OCI-LY7 (cell line): ENCODE measurements around the gene SLIT3. TPM values are rescaled to one million over a fixed set of nuclear protein-coding genes. Genes with fewer than 3 reads are reported as not detected.

Experiments
- BruUV-seq: library from RNA; stranded (reverse); fragments of 400-500 nt; replicated peaks from 2 replicates; lab custom pipeline; 2021; lab: Mats Ljungman, UMichigan
- CTCF ChIA-PET: fragments of 300-600 bp; sonication (Branson Sonifier 250); formaldehyde crosslinking; loops from one replicate; lab custom pipeline; 2022; ENCODE audit warnings: antibody characterized with exemption; ENCODE audit not compliant: unreplicated experiment; lab: Charles Lee
- POLR2A ChIA-PET: fragments of 300-600 bp; sonication (Branson Sonifier 250); formaldehyde crosslinking; loops from one replicate; lab custom pipeline; 2022; ENCODE audit warnings: antibody characterized with exemption; lab: Charles Lee
- DNase-seq: peaks from one replicate; pipeline ENCODE4 v3.0.0-alpha.2; 2015; ENCODE audit warnings: low spot score
- H2AFZ ChIP-seq: fragments of 200-600 bp; sonication (generic), shearing (Covaris generic); 2 replicates; pipeline ENCODE4 v1.6.1; 2014; ENCODE audit warnings: mild to moderate bottlenecking, antibody characterized with exemption, low read length, moderate library complexity
- H3K27ac ChIP-seq: fragments of 200-600 bp; sonication (generic); 2 replicates; pipeline ENCODE4 v1.5.1; 2014; ENCODE audit warnings: mixed run types, low read depth, mild to moderate bottlenecking, moderate library complexity, low read length, inconsistent platforms; ENCODE audit not compliant: poor library complexity, severe bottlenecking
- H3K36me3 ChIP-seq: fragments of 200-600 bp; sonication (generic); 2 replicates; pipeline ENCODE4 v1.6.1; 2014; ENCODE audit warnings: mild to moderate bottlenecking, antibody characterized with exemption, low read length, moderate library complexity, mixed read lengths; ENCODE audit not compliant: insufficient read depth
- H3K4me1 ChIP-seq: fragments of 200-600 bp; sonication (generic); 2 replicates; pipeline ENCODE4 v1.5.1; 2014; ENCODE audit warnings: mild to moderate bottlenecking, low read length; ENCODE audit not compliant: insufficient read depth, poor library complexity, severe bottlenecking
- H3K4me2 ChIP-seq: fragments of 200-600 bp; sonication (generic); 2 replicates; pipeline ENCODE4 v1.6.1; 2014; ENCODE audit warnings: mild to moderate bottlenecking, low read length
- H3K4me3 ChIP-seq: fragments of 200-600 bp; sonication (generic); 2 replicates; pipeline ENCODE4 v1.5.1; 2014; ENCODE audit warnings: mild to moderate bottlenecking, low read depth, low read length; ENCODE audit not compliant: poor library complexity, severe bottlenecking
- H3K79me2 ChIP-seq: fragments of 200-600 bp; sonication (generic); 2 replicates; pipeline ENCODE4 v1.6.1; 2016; ENCODE audit warnings: low read depth, mild to moderate bottlenecking, low read length, moderate library complexity, mixed read lengths; ENCODE audit not compliant: insufficient read depth
- H3K9me2 ChIP-seq: fragments of 200-600 bp; sonication (generic); 2 replicates; pipeline ENCODE4 v1.6.1; 2016; ENCODE audit warnings: mild to moderate bottlenecking, low read length, mixed read lengths; ENCODE audit not compliant: insufficient read depth
- H3K9me3 ChIP-seq: fragments of 200-600 bp; sonication (generic); 2 replicates; pipeline ENCODE4 v1.6.1; 2014; ENCODE audit warnings: mild to moderate bottlenecking, mixed run types, low read length, mixed read lengths
- H4K20me1 ChIP-seq: fragments of 200-600 bp; sonication (generic); 2 replicates; pipeline ENCODE4 v1.6.1; 2014; ENCODE audit warnings: mild to moderate bottlenecking, antibody characterized with exemption, low read length, moderate library complexity, mixed read lengths; ENCODE audit not compliant: insufficient read depth
- CTCF ChIP-seq: fragments of 200-600 bp; sonication (generic); conservative IDR thresholded peaks from 2 replicates; pipeline ENCODE4 v1.5.1; 2014; ENCODE audit warnings: mild to moderate bottlenecking, antibody characterized with exemption, low read length, moderate library complexity, mixed read lengths
- EZH2phosphoT487 ChIP-seq: fragments of 200-600 bp; sonication (generic); IDR thresholded peaks from 2 replicates; pipeline ENCODE4 v1.6.1; 2018; ENCODE audit warnings: low read depth, borderline replicate concordance, mild to moderate bottlenecking, mixed run types, antibody characterized with exemption, low read length, moderate library complexity, mixed read lengths
- intact Hi-C: fragments of 100-400 bp; cut with micrococcal nuclease; formaldehyde crosslinking; loops from one replicate; pipeline ENCODE4 v1.10.0; 2022; ENCODE audit not compliant: unreplicated experiment
- total RNA-seq, 2 experiments: library from RNA; depleted of rRNA in 1 of 2; stranded (reverse); fragments of >200 nt in 1 of 2; shearing (Covaris generic) in 1 of 2; gene quantifications; 2 replicates each; pipeline ENCODE4 v1.2.3, GENCODE V29; 2014 to 2022

The SLIT3 gene
- total RNA-seq, 2 experiments from 2014 or later: not detected

- H3K27ac ChIP-seq: no peak overlapping the region
- no peak overlapping the region for H3K4me2 ChIP-seq
- intact Hi-C loops: no loop called here
- POLR2A ChIA-PET: no interaction called here
- no peaks in the 10 kb centered on the region for H3K9me3 ChIP-seq
- no peaks in the 10 kb centered on the region for H3K9me2 ChIP-seq
- CTCF ChIA-PET: interaction anchor here (0.6 kb wide), 1 partner anchor 100 kb away, joined by 3 read pairs; no protein-coding TSS in a partner anchor
- no peak overlapping the region for H3K4me3 ChIP-seq
- TF ChIP-seq EZH2phosphoT487 (no peak), CTCF (no peak)
- BruUV-seq: no TSS peak
- no peaks in the 10 kb centered on the region for H4K20me1 ChIP-seq
- H3K4me1 ChIP-seq: no peaks in the 10 kb centered on the region
- H3K79me2 ChIP-seq: no peaks in the 10 kb centered on the region
- no peaks in the 10 kb centered on the region for H3K36me3 ChIP-seq
- H2AFZ ChIP-seq: no peak overlapping the region
- no peak for DNase-seq
These were observed 456.7 kb downstream of the SLIT3 start for GRCh38 chr5:168844016-168844921.

GRCh38 chr5:168843277-168844015, 457.5 kb downstream of the SLIT3 start:
- POLR2A ChIA-PET: no interaction called here
- Histone ChIP-seq H3K9me3 (no peaks in the 10 kb centered on the region), H3K9me2 (no peaks in the 10 kb centered on the region), H3K4me1 (no peaks in the 10 kb centered on the region), H4K20me1 (no peaks in the 10 kb centered on the region), H3K4me2 (no peak overlapping the region), H3K27ac (no peak overlapping the region), H3K79me2 (no peaks in the 10 kb centered on the region), H2AFZ (no peak overlapping the region), H3K36me3 (no peaks in the 10 kb centered on the region), H3K4me3 (no peak overlapping the region)
- no TSS peak for BruUV-seq
- DNase-seq: no peak
- no peak for TF ChIP-seq CTCF
- no peak for TF ChIP-seq EZH2phosphoT487
- CTCF ChIA-PET: interaction anchor here (0.6 kb wide), 1 partner anchor 100 kb away, joined by 3 read pairs; no protein-coding TSS in a partner anchor
- intact Hi-C loops: no loop called here
